Mucosa of gallbladder (tissue), 1 donor: ENCODE data around the gene ZNF225. TPM values are rescaled to one million over a fixed set of nuclear protein-coding genes. Genes with fewer than 3 reads are reported as not detected.
A peak's percentile ranks its signal among the peaks of the same experiment; 100 is the strongest.
"Not testable (repeated sequence)": the region's sequence is repeated elsewhere in the genome, so short reads cannot be mapped to it uniquely, and the experiment has no call there.

ENCODE experiments used
- DNase-seq: peaks from one replicate; pipeline ENCODE4 v3.0.0-alpha.2; 2020; ENCODE audit warnings: low spot score
- total RNA-seq: library from RNA; stranded (reverse); gene quantifications from one replicate; pipeline ENCODE4 v1.2.1, GENCODE V29; 2021
- donor health status: DM: no; HTN: no; CAD: no.

The ZNF225 gene
- 6.3 TPM for total RNA-seq

DNA sequence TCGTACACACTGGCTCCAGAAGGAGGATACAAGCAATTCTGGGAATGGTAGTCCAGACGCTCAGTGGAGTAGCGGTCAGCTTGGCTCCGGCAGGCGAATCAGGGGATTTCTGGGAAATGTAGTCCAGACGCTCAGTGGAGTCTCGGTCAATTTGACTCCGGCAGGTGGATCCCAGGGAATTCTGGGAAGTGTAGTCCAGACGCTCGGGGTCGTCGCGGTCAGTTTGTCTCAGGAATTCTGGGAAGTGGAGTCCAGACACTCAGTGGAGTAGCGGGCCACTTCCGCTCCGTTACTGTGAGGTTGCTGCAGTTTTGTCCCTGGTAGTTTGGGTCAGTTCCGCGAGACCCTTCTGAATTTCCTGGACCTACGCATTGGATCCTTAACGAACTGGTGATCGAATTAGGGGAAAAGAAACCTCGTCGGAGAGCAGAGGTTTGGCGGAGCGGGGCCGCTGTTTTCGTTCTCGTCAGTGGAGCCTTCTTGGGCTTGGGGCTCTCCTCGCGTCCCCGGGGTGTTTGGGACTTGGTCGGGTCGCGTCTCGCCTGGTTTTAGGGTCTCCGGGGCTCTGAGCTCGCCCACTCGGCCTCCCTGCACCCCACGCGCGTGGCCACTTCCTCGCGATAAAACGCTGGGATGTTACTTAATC lies at the start of gene ZNF225:
ZNF225 (plus strand) TSS at position 262 of the 646 bp plus-strand sequence. CDS start 2,429 bp downstream, outside the sequence.
- DNase-seq = peak; percentile 99

DNA sequence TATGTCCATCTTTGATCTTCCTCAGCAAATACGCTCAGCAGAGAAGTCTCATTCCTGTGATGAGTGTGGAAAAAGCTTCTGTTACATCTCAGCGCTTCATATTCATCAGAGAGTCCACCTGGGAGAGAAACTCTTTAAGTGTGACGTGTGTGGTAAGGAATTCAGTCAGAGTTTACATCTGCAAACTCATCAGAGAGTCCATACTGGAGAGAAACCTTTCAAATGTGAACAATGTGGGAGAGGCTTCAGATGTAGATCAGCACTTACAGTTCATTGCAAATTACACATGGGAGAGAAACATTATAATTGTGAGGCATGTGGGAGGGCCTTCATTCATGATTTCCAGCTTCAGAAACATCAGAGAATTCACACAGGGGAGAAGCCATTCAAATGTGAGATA lies 46.9 kb upstream of the ZNF225 start:
- DNase-seq = no peak

DNA sequence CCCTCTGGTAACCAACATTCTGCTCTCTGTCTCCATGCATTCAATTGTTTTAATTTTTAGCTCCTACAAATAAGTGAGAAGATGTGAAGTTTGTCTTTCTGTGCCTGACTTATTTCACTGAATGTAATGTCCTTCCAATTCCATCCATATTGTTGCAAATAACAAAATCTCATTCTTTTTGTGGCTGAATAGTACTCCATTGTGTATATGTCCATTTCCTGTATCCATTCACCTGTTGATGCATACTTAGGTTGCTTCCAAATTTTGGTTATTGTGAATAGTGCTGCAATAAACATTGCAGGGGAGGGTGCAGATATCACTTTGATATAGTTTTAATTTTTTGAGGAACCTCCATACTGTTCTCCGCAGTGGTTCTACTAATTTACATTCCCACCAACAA lies 43.8 kb upstream of the ZNF225 start:
- DNase-seq = no peak

DNA sequence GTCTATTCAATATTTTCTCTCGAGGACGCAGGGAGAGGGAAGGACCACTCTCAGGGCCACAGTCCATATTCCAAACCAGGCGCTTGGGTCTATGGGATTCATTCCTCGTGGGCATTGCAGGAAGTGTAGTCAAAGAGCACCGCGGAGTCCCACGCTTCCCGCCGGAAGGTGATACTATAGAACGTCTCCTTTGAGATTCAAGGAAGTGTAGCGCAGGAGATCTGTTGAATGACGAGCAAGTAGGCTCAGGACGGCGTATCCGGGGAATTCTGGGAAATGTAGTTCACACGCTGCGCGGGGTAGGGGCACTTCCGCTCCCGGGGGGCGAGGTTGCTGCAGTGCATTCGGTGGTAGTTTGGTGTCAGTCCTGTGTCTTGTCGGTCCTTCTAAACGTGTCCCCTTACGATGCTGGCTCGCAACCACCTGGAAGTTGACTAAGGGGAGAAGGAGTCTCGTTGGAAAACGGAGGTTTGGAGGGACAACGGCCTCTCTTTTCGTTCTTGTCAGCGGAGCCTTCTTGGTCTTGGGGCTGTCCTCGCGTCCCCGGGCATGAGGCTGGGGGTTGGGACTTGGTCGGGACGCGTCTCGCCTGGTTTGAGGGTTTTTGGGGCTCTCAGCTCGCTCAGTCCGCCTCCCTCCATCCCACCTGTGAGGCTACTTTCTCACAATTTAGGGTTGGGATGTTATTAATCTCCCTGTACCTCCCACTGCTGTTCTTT lies 41.2 kb upstream of the ZNF225 start, which contains the start of gene ZNF284:
ZNF284 (plus strand) TSS at position 336 of the 719 bp plus-strand sequence. CDS start 4,231 bp downstream, outside the sequence.
- peak; percentile 92 for DNase-seq

DNA sequence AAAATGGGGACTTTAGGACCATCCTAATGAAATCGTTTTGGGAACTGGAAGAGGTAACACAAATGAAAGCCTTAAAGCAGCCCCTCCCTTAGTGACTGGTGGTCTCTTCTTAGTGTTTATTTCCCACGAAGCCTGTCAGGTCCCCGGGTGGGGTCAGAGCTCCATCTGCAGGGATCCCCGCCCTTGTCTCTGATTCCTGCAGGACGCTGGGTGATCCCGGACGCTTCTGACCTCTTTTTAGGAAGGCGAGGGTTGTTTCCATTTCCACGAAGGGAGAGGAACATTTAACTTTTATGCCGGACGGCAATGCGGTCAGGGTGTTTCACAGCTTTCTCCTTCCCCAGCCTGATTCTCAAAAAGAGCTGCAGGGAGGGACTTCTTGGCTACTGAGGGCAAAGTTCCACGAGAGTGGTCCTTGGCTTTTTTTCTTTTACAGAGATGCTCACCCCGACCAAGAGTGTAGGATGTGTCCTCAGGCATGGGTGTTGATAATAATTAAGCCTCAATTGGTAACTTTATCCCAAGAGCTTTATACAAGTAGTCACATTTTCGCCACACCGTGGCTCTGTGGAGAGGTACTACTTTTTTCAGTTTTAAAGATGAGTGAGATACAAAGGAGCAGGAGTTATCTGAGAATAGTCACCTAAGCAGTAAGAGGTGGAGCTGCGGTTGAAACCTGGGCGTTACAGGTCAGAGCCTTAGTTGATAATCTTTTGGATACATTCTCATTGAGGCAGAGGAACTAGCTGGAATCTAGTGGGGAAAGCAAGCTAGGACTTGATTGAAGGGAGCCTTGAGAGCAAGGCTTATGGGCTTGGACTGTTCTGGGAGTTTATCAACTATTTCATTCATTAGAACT lies 40.4 kb upstream of the ZNF225 start:
- no peak for DNase-seq

DNA sequence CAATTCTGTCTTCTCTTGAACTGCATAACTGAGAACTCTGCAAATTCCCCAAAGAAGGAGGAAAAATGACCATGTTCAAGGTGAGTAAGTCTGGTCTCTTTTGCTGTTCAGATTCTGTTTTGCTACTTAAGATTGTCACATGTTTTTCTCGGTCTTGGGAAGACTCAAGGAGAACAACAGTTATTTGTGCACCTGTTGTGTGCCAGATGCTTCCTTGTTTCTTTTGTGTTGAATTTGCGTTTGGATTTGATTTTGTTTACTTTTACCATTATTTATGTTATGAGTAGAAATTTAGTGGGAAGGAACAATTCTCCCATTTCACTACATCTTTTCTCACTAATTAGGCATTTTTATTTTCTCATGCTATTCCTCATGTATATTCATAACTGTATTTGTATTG lies 36.9 kb upstream of the ZNF225 start:
- DNase-seq = no peak

DNA sequence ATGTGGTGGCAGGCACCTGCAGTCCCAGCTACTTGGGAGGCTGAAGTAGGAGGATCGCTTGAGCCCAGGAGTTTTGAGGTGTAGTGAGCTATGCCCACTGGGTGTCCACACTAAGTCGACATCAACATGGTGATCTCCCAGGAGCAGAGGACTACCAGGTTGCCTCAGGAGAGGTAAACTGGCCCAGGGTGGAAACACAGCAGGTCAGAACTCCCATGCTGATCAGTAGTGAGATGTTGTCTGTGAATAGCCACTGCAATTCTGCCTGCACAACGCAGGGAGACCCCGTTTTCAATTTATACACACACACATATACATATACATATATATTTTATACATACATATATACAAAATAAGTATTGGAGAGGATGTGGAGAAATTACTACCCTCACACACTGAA lies 21.1 kb upstream of the ZNF225 start:
- DNase-seq = no peak

DNA sequence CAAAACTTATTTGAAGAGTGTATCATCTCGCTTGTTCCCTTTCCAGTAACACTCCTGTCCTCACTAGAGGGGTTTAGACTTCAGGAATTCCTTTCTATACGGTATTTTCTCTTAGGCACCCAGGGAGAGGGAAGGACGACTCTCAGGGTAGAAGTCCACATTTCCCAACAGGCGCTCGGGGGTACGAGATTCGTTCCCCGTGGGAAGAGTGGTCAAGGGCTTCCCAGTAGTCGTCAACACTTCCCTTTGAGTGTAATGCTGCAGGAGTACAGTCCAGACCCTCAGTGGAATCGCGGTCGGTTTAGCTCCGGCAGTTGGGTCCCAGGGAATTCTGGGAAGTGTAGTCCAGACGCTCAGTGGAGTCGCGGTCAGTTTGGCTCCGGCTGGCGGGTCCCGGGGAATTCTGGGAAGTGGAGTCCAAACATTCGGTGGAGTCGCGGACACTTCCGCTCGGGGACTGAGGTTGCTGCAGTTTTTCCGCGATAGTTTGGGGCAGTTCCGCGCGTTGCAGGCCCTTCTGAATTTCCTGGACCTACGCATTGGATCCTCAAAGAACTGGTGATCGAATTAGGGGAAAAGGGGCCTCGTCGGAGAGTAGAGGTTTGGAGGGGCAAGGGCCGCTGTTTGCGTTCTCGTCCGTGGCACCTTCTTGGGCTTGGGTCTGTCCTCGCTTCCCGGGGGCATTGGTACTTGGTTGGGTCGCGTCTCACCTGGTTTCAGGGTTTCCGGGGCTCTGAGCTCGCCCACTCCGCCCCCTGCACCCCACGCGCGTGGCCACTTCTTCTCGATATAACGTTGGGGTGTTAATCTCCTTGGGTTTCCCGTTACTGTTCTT lies 19.1 kb upstream of the ZNF225 start, which contains the start of gene ZNF224:
ZNF224 (plus strand) TSS at position 431 of the 835 bp plus-strand sequence. CDS start 3,513 bp downstream, outside the sequence.
- DNase-seq = peak; percentile 94

DNA sequence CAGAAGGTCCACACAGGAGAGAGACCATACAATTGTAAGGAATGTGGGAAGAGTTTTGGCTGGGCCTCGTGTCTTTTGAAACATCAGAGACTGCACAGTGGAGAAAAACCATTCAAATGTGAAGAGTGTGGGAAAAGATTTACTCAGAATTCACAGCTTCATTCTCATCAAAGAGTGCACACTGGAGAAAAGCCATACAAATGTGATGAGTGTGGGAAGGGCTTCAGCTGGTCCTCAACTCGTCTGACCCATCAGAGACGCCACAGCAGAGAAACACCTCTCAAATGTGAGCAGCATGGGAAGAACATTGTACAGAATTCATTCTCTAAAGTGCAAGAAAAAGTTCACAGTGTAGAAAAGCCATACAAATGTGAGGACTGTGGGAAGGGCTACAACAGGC lies 5.4 kb upstream of the ZNF225 start:
- no peak for DNase-seq

DNA sequence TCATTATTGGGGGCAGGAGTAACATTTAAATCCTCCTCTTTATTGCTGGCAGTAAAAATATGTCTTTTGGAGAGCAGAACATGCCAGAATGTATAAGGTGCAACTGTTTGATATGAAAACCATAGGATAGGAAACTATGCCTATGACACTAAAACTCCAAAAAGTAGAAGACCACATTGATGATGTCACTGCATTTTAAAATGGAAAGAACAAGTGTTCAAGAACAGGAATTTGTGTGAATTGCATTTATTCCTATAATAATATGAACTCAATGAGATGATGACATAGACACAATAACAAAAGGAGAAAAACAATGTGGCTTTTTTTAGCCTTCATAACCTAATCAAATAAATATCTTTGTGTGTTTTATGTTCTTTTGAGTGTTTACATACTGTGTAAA lies 3.7 kb upstream of the ZNF225 start:
- no peak for DNase-seq

DNA sequence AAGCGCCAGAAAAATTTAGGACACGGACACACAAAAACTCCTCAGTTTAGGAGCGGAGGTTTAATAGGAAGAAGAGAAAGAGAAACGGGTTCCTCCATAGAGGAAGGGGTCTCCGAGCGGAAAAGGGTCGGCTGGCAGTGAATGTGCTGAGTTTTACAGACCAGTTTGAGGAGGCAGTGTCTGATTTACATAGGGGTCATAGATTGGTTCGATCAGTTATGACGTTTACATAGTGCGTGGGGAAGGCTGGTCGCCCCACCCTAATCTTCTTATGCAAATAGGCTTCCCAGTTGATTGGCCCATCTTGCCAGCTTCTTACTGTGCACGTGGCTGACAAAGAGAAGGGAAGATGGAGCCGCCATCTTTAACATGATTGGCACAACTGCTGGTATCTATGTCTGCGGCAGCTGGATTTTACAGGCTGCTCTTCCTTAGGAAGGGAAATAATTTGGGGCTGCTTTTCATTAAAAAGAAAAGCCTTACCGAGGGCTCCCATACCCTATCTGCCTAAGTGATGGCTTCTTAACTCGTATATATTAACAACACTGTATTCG lies 1.2 kb upstream of the ZNF225 start:
- peak; percentile 16 for DNase-seq

DNA sequence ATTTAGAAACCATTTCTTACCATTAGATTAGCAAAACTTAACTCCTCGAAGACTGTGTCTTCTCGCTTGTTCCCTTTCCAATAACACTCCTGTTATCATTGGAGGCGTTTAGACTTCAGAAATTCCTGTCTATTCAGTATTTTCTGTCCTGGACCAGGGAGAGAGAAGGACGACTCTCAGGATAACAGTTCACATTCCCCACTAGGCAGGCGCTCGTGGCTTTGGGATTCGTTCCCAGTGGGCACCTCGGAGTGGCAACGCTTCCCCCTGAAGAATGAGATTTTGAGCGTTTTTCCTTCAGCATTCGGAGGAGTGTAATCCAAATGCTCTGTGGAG lies 429 bp upstream of the ZNF225 start:
- no peak for DNase-seq

DNA sequence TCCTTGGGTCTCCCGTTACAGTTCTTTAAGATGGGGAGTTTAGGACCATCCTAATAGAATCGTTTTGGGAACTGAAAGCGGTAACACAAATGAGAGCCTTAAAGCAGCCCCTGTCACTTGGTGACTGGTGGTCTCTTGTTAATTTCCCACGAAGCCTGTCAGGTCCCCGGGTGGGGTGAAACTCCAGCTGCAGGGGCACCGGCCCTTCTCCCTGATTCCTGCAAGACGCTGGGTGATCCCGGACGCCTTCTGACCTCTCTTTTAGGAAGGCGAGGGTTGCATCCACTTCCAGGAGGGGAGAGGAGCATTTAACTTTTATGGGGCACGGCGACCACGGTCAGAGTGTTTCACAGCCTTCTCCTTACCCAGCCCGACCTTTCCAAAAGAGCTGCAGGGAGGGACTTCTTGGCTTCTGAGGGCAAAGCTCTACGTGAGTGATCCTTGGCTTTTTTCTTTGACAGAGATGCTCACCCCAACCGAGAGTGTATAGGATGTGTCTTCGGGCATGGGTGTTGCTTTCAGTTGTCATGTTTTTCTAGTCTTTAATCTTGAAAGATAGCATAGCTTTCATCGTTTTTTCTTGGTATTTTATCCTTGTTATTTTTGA lies 688 bp downstream of the ZNF225 start:
- no peak for DNase-seq

DNA sequence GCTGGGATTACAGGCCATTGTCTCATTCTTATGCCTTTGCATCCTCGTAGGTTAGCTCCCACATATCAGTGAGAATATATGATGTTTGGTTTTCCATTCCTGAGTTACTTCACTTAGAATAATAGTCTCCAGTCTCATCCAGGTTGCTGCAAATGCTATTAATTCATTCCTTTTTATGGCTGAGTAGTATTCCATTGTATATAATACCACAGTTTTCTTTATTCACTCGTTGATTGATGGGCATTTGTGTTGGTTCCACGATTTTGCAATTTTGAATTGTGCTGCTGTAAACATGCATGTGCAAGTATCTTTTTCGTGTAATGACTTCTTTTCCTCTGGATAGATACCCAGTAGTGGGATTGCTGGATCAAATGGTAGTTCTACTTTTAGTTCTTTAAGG lies 8.0 kb downstream of the ZNF225 start:
- not testable (repeated sequence) for DNase-seq

DNA sequence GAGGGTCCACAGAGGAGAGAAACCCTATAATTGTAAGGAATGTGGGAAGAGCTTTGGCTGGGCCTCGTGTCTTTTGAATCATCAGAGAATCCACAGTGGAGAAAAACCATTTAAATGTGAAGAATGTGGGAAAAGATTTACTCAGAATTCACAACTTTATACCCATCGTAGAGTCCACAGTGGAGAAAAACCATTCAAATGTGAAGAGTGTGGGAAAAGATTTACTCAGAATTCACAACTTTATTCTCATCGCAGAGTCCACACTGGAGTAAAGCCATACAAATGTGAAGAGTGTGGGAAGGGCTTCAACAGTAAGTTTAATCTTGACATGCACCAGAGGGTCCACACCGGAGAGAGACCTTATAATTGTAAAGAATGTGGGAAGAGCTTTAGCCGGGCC lies 18.8 kb downstream of the ZNF225 start:
- no peak for DNase-seq

DNA sequence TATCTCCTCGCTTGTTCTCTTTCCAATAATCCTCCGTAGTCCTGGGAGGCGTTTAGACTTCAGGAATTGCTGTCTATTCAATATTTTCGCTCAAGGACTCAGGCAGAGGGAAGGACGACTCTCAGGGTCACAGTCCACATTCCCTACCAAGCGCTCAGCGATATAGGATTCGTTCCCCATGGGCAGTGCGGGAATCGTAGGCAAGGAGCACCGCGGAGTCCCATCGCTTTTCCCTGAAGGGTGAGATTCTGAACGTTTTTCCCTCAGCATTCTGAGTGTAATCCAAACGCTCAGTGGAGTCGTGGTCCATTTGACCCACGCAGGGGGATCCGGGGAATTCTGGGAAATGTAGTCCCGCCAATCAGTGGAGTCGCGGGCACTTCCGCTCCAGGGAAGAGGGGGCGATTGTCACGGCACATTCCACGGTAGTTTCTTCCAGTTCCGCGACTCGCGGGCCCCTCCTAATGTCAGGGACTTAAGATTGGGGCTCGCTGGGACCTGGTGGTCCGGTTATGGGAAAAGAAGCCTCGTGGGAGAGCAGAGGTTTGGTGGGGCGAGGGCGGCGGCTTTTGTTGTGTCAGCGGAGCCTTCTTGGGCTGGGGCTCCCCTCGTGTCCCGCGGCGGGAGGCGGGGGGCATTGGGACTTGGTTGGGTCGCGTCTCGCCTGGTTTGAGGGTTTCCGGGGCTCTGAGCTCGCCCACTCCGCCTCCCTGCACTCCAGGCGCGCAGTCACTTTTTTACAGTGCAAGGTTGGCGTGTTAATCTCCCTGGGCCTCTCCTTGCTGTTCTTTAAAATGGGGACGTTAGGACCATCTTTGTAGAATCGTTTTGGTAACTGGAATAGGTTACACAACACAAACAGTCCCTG lies 28.2 kb downstream of the ZNF225 start, which contains the start of gene ZNF234:
ZNF234 (plus strand) TSS at position 364 of the 868 bp plus-strand sequence. CDS start 3,079 bp downstream, outside the sequence.
- DNase-seq = peak; percentile 84

DNA sequence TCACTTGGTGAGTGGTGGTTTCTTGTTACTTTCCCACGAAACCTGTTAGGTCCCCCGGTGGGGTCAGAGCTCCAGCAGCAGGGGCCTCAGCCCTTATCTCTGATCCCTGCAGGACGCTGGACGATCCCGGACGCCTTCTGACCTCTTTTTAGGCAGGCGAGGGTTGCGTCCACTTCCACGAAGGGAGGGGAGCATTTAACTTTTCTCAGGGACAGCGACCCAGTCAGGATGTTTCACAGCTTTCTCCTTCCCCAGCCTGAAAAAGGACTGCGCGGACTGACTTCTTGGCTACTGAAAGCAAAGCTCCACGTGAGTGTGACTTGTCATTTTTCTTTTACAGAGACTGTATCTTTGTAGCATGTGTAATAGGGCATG lies 28.8 kb downstream of the ZNF225 start:
- no peak for DNase-seq

DNA sequence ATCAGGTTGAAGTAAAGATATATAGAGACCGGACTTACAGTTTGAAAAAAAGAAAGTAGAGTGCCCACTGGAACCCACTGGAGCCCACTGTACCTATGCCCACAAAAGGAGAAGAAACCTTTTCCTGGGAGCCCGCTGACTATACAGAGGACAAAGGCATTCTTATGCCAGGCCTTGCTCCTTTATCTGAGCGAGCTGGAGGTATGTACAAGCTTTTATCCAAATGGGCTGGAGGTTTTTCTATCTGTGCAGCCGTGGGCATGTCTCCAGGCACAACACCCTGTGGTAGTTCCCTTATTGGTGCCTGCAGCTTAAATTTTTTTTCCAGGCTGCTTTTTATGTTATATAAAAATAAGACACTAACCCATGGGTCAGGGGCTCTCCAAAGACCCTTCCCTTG lies 36.6 kb downstream of the ZNF225 start:
- DNase-seq = no peak

DNA sequence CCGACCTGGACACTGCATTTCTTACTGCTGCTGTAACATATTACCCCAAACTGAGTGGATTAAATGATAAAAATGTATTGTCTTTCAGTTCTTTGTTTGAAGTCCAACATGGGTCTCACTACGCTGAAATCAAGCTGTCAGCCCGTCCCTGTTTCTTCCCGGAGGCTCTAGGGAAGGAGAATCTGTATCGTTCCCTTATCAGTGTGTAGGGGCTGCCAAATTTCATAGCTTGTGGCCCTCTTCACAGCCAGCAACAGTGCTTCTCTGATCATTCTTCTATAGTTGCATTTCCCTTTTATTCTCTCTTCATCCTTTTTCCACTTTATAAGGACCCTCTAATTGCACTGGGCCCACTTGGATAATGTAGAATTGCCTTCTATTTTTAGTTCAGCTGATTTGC lies 38.3 kb downstream of the ZNF225 start:
- DNase-seq = no peak

DNA sequence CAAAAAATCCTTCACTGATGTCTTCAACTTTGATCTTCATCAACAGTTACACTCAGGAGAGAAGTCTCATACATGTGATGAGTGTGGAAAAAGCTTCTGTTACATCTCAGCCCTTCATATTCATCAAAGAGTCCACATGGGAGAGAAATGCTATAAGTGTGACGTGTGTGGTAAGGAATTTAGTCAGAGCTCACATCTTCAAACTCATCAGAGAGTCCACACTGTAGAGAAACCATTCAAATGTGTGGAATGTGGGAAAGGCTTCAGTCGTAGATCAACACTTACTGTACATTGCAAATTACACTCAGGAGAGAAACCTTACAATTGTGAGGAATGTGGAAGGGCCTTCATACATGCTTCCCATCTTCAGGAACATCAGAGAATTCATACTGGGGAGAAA lies 43.3 kb downstream of the ZNF225 start:
- DNase-seq = no peak
